GM12878 (cell line): ENCODE data around the gene THADA. TPM values are rescaled to one million over a fixed set of nuclear protein-coding genes. Genes with fewer than 3 reads are reported as not detected.

ENCODE experiments used
- ATAC-seq: fragments of 200-7000 bp; cut with Tn5 transposase; 3 replicates; pipeline ENCODE4 v1.9.1; 2020; ENCODE audit warnings: mild to moderate bottlenecking, moderate library complexity
- BruUV-seq: library from RNA; stranded (reverse); fragments of 400-500 nt; replicated peaks from 2 replicates; lab custom pipeline; 2021; lab: Mats Ljungman, UMichigan
- CTCF ChIA-PET: fragments of 300-600 bp; sonication (Branson Sonifier 250); formaldehyde crosslinking; extraction: SDS; loops from one replicate; lab custom pipeline; 2021; ENCODE audit warnings: inconsistent platforms; lab: Yijun Ruan, JAX
- POLR2A ChIA-PET: fragments of 350-600 bp; formaldehyde crosslinking; extraction: SDS; loops from one replicate; lab custom pipeline; 2021; ENCODE audit warnings: inconsistent platforms; lab: Charles Lee
- RAD21 ChIA-PET: fragments of 300-600 bp; sonication (Branson Sonifier 250); formaldehyde crosslinking; loops from one replicate; lab custom pipeline; 2023; ENCODE audit warnings: antibody characterized with exemption; ENCODE audit not compliant: unreplicated experiment; lab: Charles Lee
- SMC1A ChIA-PET: fragments of 300-600 bp; sonication (Branson Sonifier 250); formaldehyde crosslinking; loops from one replicate; lab custom pipeline; 2023; ENCODE audit not compliant: unreplicated experiment, uncharacterized antibody; lab: Charles Lee
- DNase-seq: peaks from one replicate; pipeline ENCODE4 v3.0.0-alpha.2; 2011; ENCODE audit warnings: low read depth, low spot score
- FAIRE-seq: peaks from 3 replicates; lab custom pipeline; 2011; peaks lifted over from hg19 to GRCh38; lab: Jason Lieb, UNC
- H2AFZ ChIP-seq: 2 replicates; pipeline ENCODE4 v1.6.0; 2011; ENCODE audit warnings: low read depth, low read length, control low read depth; ENCODE audit not compliant: control insufficient read depth
- H3K27ac ChIP-seq: 2 replicates; pipeline ENCODE4 v1.5.1; 2011; ENCODE audit warnings: control low read depth; ENCODE audit not compliant: control insufficient read depth, insufficient read depth
- H3K27me3 ChIP-seq, 2 experiments: replicated peaks in 1 of 2; 2 replicates each; pipeline versions ENCODE4 v1.6.0 to v1.6.1; 2011; ENCODE audit warnings: low read length in 1 of 2; ENCODE audit not compliant: control insufficient read depth in 2 of 2, insufficient read depth in 2 of 2
- H3K36me3 ChIP-seq, 2 experiments: 2 replicates each; pipeline ENCODE4 v1.5.1; 2011; ENCODE audit warnings: low read length in 1 of 2; ENCODE audit not compliant: control insufficient read depth in 2 of 2, insufficient read depth in 2 of 2
- H3K4me1 ChIP-seq: 2 replicates; pipeline ENCODE4 v1.6.1; 2011; ENCODE audit warnings: mild to moderate bottlenecking, low read length, moderate library complexity, mixed read lengths; ENCODE audit not compliant: control insufficient read depth, insufficient read depth
- H3K4me2 ChIP-seq: 2 replicates; pipeline ENCODE4 v1.6.0; 2011; ENCODE audit warnings: control low read depth; ENCODE audit not compliant: control insufficient read depth, insufficient read depth
- H3K4me3 ChIP-seq: fragments of 200-600 bp; sonication (generic); 2 replicates; pipeline ENCODE4 v1.5.1; 2016
- H3K79me2 ChIP-seq: 2 replicates; pipeline ENCODE4 v1.6.0; 2011; ENCODE audit warnings: low read length; ENCODE audit not compliant: control insufficient read depth, insufficient read depth
- H3K9ac ChIP-seq: 2 replicates; pipeline ENCODE4 v1.8.0; 2011; ENCODE audit warnings: low read length, control low read depth, mixed read lengths; ENCODE audit not compliant: control insufficient read depth, insufficient read depth
- H3K9me3 ChIP-seq: replicated peaks from 3 replicates; pipeline ENCODE4 v1.5.1; 2011; ENCODE audit warnings: mild to moderate bottlenecking, low read length; ENCODE audit not compliant: control insufficient read depth, insufficient read depth
- H4K20me1 ChIP-seq: 2 replicates; pipeline ENCODE4 v1.6.0; 2011; ENCODE audit not compliant: control insufficient read depth, insufficient read depth
- CEBPB ChIP-seq, 2 experiments: fragments of 150-350 bp in 1 of 2; IDR thresholded peaks; 2 replicates each; pipeline ENCODE4 v1.6.1; 2012 to 2014; ENCODE audit warnings: low read depth in 2 of 2, low read length in 2 of 2, borderline replicate concordance in 1 of 2, inconsistent platforms in 1 of 2
- E2F8 ChIP-seq: fragments of 450-650 bp; IDR thresholded peaks from 2 replicates; pipeline ENCODE4 v1.6.1; 2018; ENCODE audit warnings: mild to moderate bottlenecking, low read depth, moderate library complexity; ENCODE audit not compliant: partially characterized antibody
- GATAD2B ChIP-seq: fragments of 450-650 bp; conservative IDR thresholded peaks from 2 replicates; pipeline ENCODE4 v1.6.1; 2017; ENCODE audit warnings: low read depth, mild to moderate bottlenecking, moderate library complexity
- IKZF1 ChIP-seq: fragments of 450-650 bp; conservative IDR thresholded peaks from 2 replicates; pipeline ENCODE4 v1.6.1; 2017; ENCODE audit warnings: antibody characterized with exemption, mild to moderate bottlenecking
- KAT2A ChIP-seq: conservative IDR thresholded peaks from 2 replicates; pipeline ENCODE4 v1.6.1; 2011; ENCODE audit warnings: low read depth, low read length; ENCODE audit not compliant: control insufficient read depth
- NFIC ChIP-seq: IDR thresholded peaks from 2 replicates; pipeline ENCODE4 v1.6.1; 2012; ENCODE audit warnings: low read depth, mild to moderate bottlenecking, inconsistent platforms, low read length, moderate library complexity
- NKRF ChIP-seq: fragments of 450-650 bp; conservative IDR thresholded peaks from 2 replicates; pipeline ENCODE4 v1.6.1; 2017; ENCODE audit warnings: mild to moderate bottlenecking, moderate library complexity
- PAX8 ChIP-seq: fragments of 450-650 bp; IDR thresholded peaks from 2 replicates; pipeline ENCODE4 v1.6.1; 2017; ENCODE audit warnings: mild to moderate bottlenecking, moderate library complexity
- PRDM15 ChIP-seq: fragments of 450-650 bp; formaldehyde crosslinking; IDR thresholded peaks from 2 replicates; pipeline ENCODE4 v1.4.0; 2020; ENCODE audit warnings: mild to moderate bottlenecking, moderate library complexity
- USF2 ChIP-seq: IDR thresholded peaks from 2 replicates; pipeline ENCODE4 v1.6.1; 2011; ENCODE audit warnings: low read depth, low read length, improper control_type of control experiment, borderline replicate concordance
- ZBTB33 ChIP-seq: fragments of 450-650 bp; IDR thresholded peaks from 2 replicates; pipeline ENCODE4 v1.6.1; 2017; ENCODE audit warnings: mild to moderate bottlenecking
- ZNF217 ChIP-seq: fragments of 450-650 bp; IDR thresholded peaks from 2 replicates; pipeline ENCODE4 v1.6.1; 2017; ENCODE audit warnings: antibody characterized with exemption, mild to moderate bottlenecking
- WGBS: methylation state at CpG from one replicate; pipeline ENCODE4 v1.1.6; 2016; ENCODE audit warnings: low lambda C conversion rate; ENCODE audit not compliant: insufficient replicate concordance, insufficient coverage; ENCODE audit errors: missing lambda C conversion rate; 5-methylcytosine and 5-hydroxymethylcytosine counted together
- in situ Hi-C: fragments of 300-500 bp; cut with MboI; formaldehyde crosslinking; loops from 9 replicates; pipeline ENCODE4 v1.14.3; 2018; ENCODE audit warnings: mixed read lengths
- intact Hi-C: fragments of 100-400 bp; cut with micrococcal nuclease; formaldehyde crosslinking; loops from one replicate; pipeline ENCODE4 v1.14.2; 2022; ENCODE audit not compliant: unreplicated experiment
- polyA plus RNA-seq, 11 experiments: library from polyadenylated mRNA; depleted of rRNA in 4 of 11; unstranded in 6 of 11; stranded (reverse) in 5 of 11; fragments of >200 nt; fragmentation: Nextera tagmentation in 4 of 11; fragmentation: Illumina TruSeq in 1 of 11; extraction: Ambion mirVana in 4 of 11; extraction: Trizol in 1 of 11; gene quantifications; 1 replicate in 1 of 11; 2 replicates in 10 of 11; pipeline versions ENCODE4 v1.2.1 to v1.2.3, GENCODE V29; 2011 to 2016; ENCODE audit warnings: inconsistent platforms in 2 of 11, missing spikeins in 2 of 11, low read depth in 1 of 11
- total RNA-seq, 4 experiments: library from RNA; depleted of rRNA in 3 of 4; stranded (reverse); fragments of >200 nt in 3 of 4; fragmentation: Illumina TruSeq in 1 of 4; extraction: Trizol in 1 of 4; gene quantifications; 2 replicates each; pipeline versions ENCODE4 v1.2.1 to v1.2.3, GENCODE V29; 2013 to 2021

Gene THADA
- total and polyA plus RNA-seq, 10 of the 15 experiments (the other 5 are each of a cell fraction or from before 2014, with no cell fraction given), result 14.6 to 33.2 (median 23.2) TPM

- Histone ChIP-seq H3K9me3 (no peaks in the 10 kb centered on the region), H3K4me2 (no peak overlapping the region), H2AFZ (no peak overlapping the region), H3K9ac (no peak overlapping the region), H3K79me2 (no peaks in the 10 kb centered on the region), H3K4me1 (peaks cover 17% of the 10 kb centered on the region), H3K27me3 (no peaks in the 10 kb centered on the region), H3K4me3 (no peak overlapping the region), H4K20me1 (no peaks in the 10 kb centered on the region), H3K36me3 (no peaks in the 10 kb centered on the region), H3K27ac (no peak overlapping the region)
- BruUV-seq, result no TSS peak
- WGBS, result 71% methylated on average over 4 of the region's 5 CpGs
- in situ Hi-C loops (no loop called here), intact Hi-C loops (no loop called here)
- ChIA-PET RAD21 (interaction anchor here (0.6 kb wide), 1 partner anchor 31 kb away, joined by 3 read pairs; no protein-coding TSS in a partner anchor), POLR2A (interaction anchor here (0.6 kb wide), 1 partner anchor 29 kb away, joined by 4 read pairs; no protein-coding TSS in a partner anchor), CTCF (no interaction called here), SMC1A (interaction anchor here (1.1 kb wide), 1 partner anchor 23 kb away, joined by 3 read pairs; no protein-coding TSS in a partner anchor)
- DNase-seq (no peak), FAIRE-seq (no peak), ATAC-seq (no peak)
- TF ChIP-seq PRDM15 (CRISPR knock-in tag) (no peak), NKRF (no peak), ZBTB33 (no peak), E2F8 (no peak), NFIC (no peak), KAT2A (no peak), CEBPB (IDR thresholded peaks at IDR 0.05; ENCODE audit: borderline replicate concordance in 1 of 2, low read depth in 2 of 2, low read length in 2 of 2) (no peak), IKZF1 (no peak), USF2 (no peak), PAX8 (no peak), GATAD2B (no peak), ZNF217 (no peak)
These were observed 398.3 kb downstream of the THADA start for GRCh38 chr2:43197588-43197896.
